Measurements from ENCODE around the gene INPP5K. TPM values are rescaled to one million over a fixed set of nuclear protein-coding genes. Genes with fewer than 3 reads are reported as not detected.
A peak's percentile ranks its signal among the peaks of the same experiment; 100 is the strongest.

INPP5K gene
- total RNA-seq, 4 donors from 2014 or later = 59.6 to 76.0 (median 73.1) TPM

DNA sequence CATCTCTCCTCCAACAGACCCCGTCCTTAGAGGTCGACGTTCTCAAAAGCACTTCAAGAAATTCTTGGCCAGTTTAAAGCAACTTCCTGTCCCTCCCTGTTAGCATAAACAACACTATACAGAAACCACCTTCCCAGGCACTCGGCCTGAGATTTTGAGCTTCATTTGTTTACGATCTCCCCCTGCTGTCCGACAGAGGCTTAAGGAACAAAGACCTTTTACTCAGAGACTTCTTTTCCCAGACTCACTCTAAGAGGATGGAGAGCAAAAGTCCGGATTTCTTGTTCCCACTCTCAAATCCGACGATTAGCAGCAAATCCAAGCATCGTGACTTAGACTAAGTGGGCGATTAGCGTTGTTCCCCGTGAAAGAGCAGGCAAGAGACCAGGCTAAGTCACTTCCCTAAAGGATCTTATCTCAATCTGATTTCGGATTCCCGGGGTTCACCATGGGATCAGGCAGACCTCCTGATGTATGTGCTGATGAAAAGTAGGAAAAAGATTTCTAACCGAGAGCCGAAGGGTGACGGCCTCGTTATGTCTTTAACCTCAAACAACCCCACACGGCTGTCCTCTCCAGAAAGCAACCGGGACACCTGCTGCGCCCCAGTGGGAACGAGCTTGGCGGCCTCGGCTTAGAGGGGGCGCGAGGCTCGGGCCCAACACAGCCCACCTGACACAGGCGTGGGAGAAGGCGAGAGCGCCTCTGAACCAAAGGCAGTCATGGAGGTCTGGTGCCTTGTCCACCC, 598 bp downstream of the INPP5K start:
- TF ChIP-seq, protein P1, sequence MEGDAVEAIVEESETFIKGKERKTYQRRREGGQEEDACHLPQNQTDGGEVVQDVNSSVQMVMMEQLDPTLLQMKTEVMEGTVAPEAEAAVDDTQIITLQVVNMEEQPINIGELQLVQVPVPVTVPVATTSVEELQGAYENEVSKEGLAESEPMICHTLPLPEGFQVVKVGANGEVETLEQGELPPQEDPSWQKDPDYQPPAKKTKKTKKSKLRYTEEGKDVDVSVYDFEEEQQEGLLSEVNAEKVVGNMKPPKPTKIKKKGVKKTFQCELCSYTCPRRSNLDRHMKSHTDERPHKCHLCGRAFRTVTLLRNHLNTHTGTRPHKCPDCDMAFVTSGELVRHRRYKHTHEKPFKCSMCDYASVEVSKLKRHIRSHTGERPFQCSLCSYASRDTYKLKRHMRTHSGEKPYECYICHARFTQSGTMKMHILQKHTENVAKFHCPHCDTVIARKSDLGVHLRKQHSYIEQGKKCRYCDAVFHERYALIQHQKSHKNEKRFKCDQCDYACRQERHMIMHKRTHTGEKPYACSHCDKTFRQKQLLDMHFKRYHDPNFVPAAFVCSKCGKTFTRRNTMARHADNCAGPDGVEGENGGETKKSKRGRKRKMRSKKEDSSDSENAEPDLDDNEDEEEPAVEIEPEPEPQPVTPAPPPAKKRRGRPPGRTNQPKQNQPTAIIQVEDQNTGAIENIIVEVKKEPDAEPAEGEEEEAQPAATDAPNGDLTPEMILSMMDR (IDR thresholded peaks at IDR 0.05) = peak in 3 of 4 experiments; percentile 74 to 88 (median 82)
- TF ChIP-seq POLR2A (IDR thresholded peaks at IDR 0.05) (no peak), EP300 (IDR thresholded peaks at IDR 0.05) (no peak), POLR2AphosphoS5 (IDR thresholded peaks at IDR 0.05) (peak; percentile 78)
- WGBS, 2 donors (ENCODE audit: low coverage in 1 of 2) = 0 to 1% methylated on average over 7 to 20 of the region's 31 CpGs
- H3K4me3 ChIP-seq = peak overlapping the region; percentile 91 to 96
- peak overlapping the region; percentile 93 to 99 (median 96) for H3K27ac ChIP-seq
- H3K27me3 ChIP-seq = no peaks in the 10 kb centered on the region
- peak; percentile 34 for ATAC-seq
- peaks cover 0 to 58% of the 10 kb centered on the region in 2 donors for H3K36me3 ChIP-seq
- H3K4me1 ChIP-seq = peaks cover 9 to 62% (median 37%) of the 10 kb centered on the region in 3 donors
- H3K9me3 ChIP-seq = no peaks in the 10 kb centered on the region

DNA sequence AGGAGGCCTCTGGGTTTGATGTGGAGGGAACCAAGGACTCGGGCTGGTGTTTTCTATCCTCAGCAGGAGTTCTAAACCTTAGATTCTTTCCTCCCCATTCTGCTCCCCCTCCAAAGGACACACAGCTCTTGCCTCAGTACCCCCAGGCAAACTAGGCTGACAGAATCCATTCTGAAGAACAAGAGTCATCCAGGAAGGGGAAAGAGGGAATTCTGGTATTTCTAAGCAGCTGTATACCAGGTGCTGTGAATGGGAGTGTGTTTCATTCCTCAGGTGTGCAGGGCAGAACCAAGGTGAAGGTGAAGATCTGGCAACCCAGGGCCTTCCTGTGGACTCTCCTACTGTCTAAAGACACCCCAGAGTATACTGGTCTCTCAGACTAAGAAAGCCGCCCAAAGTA, 4.1 kb downstream of the INPP5K start:
- Histone ChIP-seq H3K4me1 (peaks cover 9 to 80% (median 38%) of the 10 kb centered on the region in 3 donors), H3K27ac (peak overlapping the region; percentile 37 to 99 (median 92)), H3K27me3 (no peaks in the 10 kb centered on the region), H3K9me3 (no peaks in the 10 kb centered on the region), H3K4me3 (no peak overlapping the region), H3K36me3 (peaks cover 0 to 65% of the 10 kb centered on the region in 2 donors)
- no CpG with 5 or more reads among the region's 2 CpGs for WGBS, 2 donors (ENCODE audit: low coverage in 1 of 2)
- no peak for ATAC-seq
- TF ChIP-seq POLR2A (IDR thresholded peaks at IDR 0.05) = no peak
- TF ChIP-seq, protein P1 (IDR thresholded peaks at IDR 0.05) = no peak
- no peak for TF ChIP-seq EP300 (IDR thresholded peaks at IDR 0.05)
- no peak for TF ChIP-seq POLR2AphosphoS5 (IDR thresholded peaks at IDR 0.05)

DNA sequence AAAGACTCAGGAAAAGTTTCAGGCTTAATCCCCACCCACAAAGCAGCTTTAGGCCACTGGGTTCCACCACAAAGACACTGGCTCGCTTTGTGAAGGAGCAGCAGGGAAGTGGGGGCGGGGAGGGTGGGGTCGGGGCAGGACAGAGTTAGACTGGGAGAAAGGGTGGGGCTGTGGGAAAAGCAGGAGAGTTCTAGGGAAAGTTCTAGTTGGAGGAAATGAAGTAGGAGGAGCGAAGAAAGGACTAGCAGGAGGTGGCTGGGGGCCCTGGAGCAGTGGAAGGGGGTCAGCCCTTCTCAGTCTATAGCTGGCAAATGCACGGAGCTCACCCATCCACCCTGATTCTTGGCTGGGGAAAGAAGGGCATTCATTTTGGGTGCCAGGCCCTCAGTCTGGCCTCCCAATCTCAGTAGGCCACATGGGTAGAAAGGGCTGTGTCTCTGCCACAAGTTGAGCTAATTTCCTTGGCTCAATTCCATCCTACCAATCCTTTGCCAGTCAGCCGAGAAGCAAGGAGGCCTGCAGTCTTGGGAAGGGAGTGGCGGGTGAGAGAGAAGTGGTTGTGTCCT, 4.6 kb downstream of the INPP5K start:
- H3K27me3 ChIP-seq = no peaks in the 10 kb centered on the region
- ATAC-seq = no peak
- H3K4me1 ChIP-seq = peaks cover 9 to 77% (median 37%) of the 10 kb centered on the region in 3 donors
- no peaks in the 10 kb centered on the region for H3K9me3 ChIP-seq
- H3K36me3 ChIP-seq = peaks cover 0 to 70% of the 10 kb centered on the region in 2 donors
- 22 to 35% methylated on average over 3 to 5 of the region's 7 CpGs for WGBS, 2 donors (ENCODE audit: low coverage in 1 of 2)
- TF ChIP-seq, protein P1 (IDR thresholded peaks at IDR 0.05) = no peak
- TF ChIP-seq POLR2AphosphoS5 (IDR thresholded peaks at IDR 0.05) = peak; percentile 54
- H3K27ac ChIP-seq = peak overlapping the region; percentile 37 to 99 (median 92)
- H3K4me3 ChIP-seq = no peak overlapping the region

DNA sequence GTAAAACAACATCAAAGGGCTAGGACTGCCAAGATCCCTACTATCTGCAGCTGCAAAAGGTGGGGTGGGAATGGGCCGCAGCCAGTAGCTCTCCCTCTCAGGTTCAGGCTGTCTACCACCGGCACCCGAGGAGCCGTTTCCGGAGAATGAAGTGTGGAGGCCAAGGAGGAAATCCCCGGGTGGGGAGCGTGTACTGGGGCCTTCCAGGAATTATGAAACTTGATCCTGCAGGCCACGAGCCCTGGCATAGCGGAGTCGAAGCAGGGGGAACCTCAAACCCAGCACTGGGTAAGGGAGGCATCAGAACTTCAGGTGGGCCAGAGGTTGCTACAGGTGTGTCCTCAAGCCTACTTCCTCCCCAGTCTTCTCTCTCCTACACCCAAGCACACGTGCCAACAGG, 5.1 kb downstream of the INPP5K start:
- H3K4me1 ChIP-seq = peaks cover 9 to 77% (median 37%) of the 10 kb centered on the region in 3 donors
- 48% methylated on average over 4 of the region's 11 CpGs; no CpG with 5 or more reads in 1 of the 2 donors for WGBS, 2 donors (ENCODE audit: low coverage in 1 of 2)
- H3K27me3 ChIP-seq = no peaks in the 10 kb centered on the region
- ATAC-seq = peak; percentile 49
- no peak overlapping the region for H3K4me3 ChIP-seq
- H3K27ac ChIP-seq = peak overlapping the region; percentile 37 to 99 (median 92)
- TF ChIP-seq EP300 (IDR thresholded peaks at IDR 0.05) (no peak), POLR2A (IDR thresholded peaks at IDR 0.05) (no peak), POLR2AphosphoS5 (IDR thresholded peaks at IDR 0.05) (no peak)
- TF ChIP-seq, protein P1 (IDR thresholded peaks at IDR 0.05) = no peak
- H3K36me3 ChIP-seq = peaks cover 0 to 76% of the 10 kb centered on the region in 2 donors
- H3K9me3 ChIP-seq = no peaks in the 10 kb centered on the region
